Measurements from ENCODE around the gene BUD23. TPM values are rescaled to one million over a fixed set of nuclear protein-coding genes. Genes with fewer than 3 reads are reported as not detected.

Gene BUD23
- total RNA-seq, 2 experiments from 2014 or later: 58.7 to 64.1 TPM

DNA sequence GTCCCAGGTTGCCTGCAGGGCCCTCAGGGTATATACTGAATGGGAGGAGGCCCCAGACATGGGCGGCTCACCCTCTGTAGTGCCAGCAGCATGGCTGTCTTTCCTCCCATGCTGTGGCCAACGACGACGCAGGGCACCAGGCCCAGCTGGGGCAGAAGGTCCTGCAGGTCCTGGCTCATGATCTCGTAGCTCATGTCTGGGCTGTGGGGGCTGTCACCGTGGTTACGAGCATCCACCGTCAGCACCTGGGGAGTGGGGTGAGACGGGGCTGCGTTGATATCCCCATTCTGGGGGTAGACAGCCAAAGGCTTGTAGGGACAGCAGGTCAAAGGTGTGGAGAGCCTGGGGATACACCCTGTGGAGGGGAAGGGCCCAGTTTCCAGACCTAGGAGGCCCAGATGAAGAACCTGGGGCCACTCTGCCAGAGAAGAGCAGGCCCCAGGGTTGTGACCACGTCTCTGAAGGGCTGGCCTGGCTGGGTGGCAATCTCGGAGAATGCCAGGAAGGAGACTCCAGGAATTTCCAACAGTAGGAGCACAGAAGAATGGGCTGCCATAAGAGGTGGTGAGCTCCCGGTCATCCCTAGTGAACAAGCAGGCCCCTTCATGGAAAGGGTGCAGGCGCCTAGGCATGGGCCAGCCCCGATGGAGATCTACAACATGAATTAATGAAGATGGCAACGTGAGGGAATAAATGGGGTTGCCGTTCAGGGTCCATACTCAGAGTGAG lies 54.3 kb downstream of the BUD23 start:
- Mint-ChIP-seq H3K9me3 (no peaks in the 10 kb centered on the region), H3K36me3 (peaks cover 1% of the 10 kb centered on the region), H3K27ac (peak overlapping the region; percentile 98), H3K4me1 (peaks cover 16% of the 10 kb centered on the region), H3K4me3 (peak overlapping the region; percentile 97), H3K27me3 (peaks cover 3% of the 10 kb centered on the region)
- ATAC-seq (ENCODE audit: low read depth) (no peak), DNase-seq (no peak)
- POLR2A ChIA-PET: interaction anchor here (0.9 to 1.7 kb wide), 6 partner anchors 9 to 216 kb away, joined by 3 to 10 read pairs (median 6); partner anchors contain the start of genes BAZ1B and BCL7B

DNA sequence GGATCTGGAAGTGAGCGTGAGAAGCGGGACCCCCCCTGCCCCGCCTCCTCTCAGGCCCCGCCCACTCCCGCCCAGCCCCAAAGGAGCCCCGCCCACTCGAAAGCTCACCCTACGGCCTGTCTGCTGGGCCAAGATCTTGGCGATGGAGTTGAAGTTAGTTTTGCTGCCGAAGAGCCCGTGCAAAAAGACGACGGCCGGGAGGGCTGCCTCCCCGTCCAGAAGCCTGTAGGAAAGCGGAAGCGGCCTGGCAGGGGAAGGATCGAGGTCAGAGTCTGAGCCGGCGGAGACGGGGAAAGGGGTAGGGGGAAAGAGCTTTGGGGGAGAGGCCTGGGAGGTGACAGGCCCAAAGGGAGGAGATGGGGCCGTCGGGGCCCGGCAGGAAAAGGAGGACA lies 54.8 kb downstream of the BUD23 start:
- no peaks in the 10 kb centered on the region for H3K9me3 Mint-ChIP-seq
- ATAC-seq (ENCODE audit: low read depth) (peak; percentile 8), DNase-seq (peak; percentile 68)
- POLR2A ChIA-PET: interaction anchor here (0.9 to 1.7 kb wide), 6 partner anchors 19 to 216 kb away, joined by 3 to 10 read pairs (median 6); partner anchors contain the start of genes BAZ1B, BCL7B and STX1A
- peaks cover 1% of the 10 kb centered on the region for H3K36me3 Mint-ChIP-seq
- H3K4me3 Mint-ChIP-seq: peak overlapping the region; percentile 97
- H3K27ac Mint-ChIP-seq: peak overlapping the region; percentile 98
- H3K4me1 Mint-ChIP-seq: peaks cover 16% of the 10 kb centered on the region
- H3K27me3 Mint-ChIP-seq: peaks cover under 1% of the 10 kb centered on the region

DNA sequence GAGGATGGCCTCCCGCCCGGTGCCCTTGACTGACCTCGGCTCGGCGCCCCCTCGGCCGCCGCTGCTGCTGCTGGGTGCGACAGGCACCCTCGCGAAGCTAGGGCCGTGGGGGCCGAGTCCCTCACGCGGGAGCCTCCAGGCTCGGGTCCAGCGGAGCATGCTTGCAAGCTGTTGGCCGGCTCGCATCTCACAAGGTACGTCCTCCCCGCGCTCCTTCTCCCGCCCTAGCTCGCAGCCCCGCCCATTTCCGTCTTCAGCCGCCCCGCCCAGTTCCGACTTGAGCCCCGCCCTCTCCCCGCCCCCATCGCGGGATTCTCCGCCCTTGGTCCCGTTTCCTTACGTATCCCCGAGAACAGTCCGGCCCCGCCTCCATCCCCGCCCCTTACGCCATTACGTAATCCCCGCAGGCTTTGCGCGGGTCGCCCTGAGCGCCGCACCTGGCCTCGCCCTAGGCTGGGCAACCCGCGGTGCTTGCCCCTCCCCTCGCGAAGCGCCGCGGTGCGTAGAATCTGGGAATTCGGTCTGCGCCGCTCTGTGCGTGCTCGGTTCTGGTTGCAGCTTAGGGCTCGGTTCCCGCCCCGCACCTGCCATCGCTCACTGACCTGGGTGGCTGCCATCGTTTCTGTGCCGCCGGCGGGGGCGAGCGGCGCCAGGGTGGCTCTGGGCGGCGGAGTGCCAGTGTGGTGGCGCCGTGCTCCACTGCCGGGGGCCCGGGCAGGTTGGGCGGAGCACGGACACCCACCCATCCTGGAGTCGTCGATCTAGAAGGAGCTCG lies 55.4 kb downstream of the BUD23 start, which contains the start of gene ABHD11:
ABHD11 (minus strand) TSS at position 191 of the 775 bp plus-strand sequence; CDS start at position 159, 32 bp downstream.
- Mint-ChIP-seq H3K27ac (peak within 1 kb of the TSS; percentile 98), H3K4me3 (peak within 1 kb of the TSS; percentile 97), H3K9me3 (no peaks in the 10 kb centered on the region), H3K4me1 (peaks cover 16% of the 10 kb centered on the region), H3K27me3 (peaks cover 2% of the 10 kb centered on the region), H3K36me3 (peaks cover 1% of the 10 kb centered on the region)
- ATAC-seq (ENCODE audit: low read depth) (peak; percentile 79), DNase-seq (peak; percentile 98)
- POLR2A ChIA-PET: interaction anchor here (0.9 to 1.7 kb wide), 7 partner anchors 19 to 217 kb away, joined by 3 to 10 read pairs (median 5); partner anchors contain the start of genes BAZ1B, BCL7B and STX1A

- no peak for DNase-seq
- Mint-ChIP-seq H3K27ac (peak overlapping the region; percentile 98), H3K27me3 (peaks cover 2% of the 10 kb centered on the region), H3K36me3 (peaks cover 1% of the 10 kb centered on the region), H3K4me1 (peaks cover 16% of the 10 kb centered on the region), H3K9me3 (no peaks in the 10 kb centered on the region), H3K4me3 (peak overlapping the region; percentile 97)
- POLR2A ChIA-PET: interaction anchor here (1.1 kb wide), 1 partner anchor 155 kb away, joined by 3 read pairs; no protein-coding TSS in a partner anchor
- ATAC-seq (ENCODE audit: low read depth): no peak
Observed at GRCh38 chr7:73739387-73739767, 56.0 kb downstream of the BUD23 start.

GRCh38 chr7:73740212-73740611 lies 56.8 kb downstream of the BUD23 start:
- H3K36me3 Mint-ChIP-seq: peaks cover 1% of the 10 kb centered on the region
- POLR2A ChIA-PET: interaction anchor here (0.7 kb wide), 1 partner anchor 24 kb away, joined by 3 read pairs; no protein-coding TSS in a partner anchor
- H3K27ac Mint-ChIP-seq: peak overlapping the region; percentile 42
- H3K9me3 Mint-ChIP-seq: no peaks in the 10 kb centered on the region
- peaks cover 2% of the 10 kb centered on the region for H3K27me3 Mint-ChIP-seq
- peak overlapping the region; percentile 32 for H3K4me3 Mint-ChIP-seq
- ATAC-seq (ENCODE audit: low read depth): no peak
- H3K4me1 Mint-ChIP-seq: peaks cover 9% of the 10 kb centered on the region
- DNase-seq: no peak

DNA sequence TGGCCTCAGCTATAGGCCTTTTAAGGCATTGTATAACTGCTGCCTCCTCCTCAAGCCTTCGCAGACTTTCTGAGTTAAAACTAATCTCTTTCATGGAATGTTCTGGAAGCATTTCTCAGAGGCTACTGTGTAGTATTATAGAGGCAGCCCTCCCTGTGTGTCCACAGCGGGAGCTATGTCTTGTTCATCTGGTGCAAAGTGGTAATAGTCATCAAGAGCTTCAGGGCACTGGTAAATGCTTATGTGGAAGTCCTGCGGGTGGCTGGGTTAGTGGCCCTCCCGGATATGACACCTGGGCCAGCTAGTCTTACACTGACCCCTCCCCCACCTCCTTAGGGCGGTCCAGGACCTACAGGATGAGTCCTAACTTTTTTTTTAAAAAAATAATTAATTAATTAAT lies 57.4 kb downstream of the BUD23 start:
- Mint-ChIP-seq H3K27me3 (peaks cover 2% of the 10 kb centered on the region), H3K4me3 (no peak overlapping the region)

GRCh38 chr7:73741600-73741999 lies 58.2 kb downstream of the BUD23 start:
- ATAC-seq (ENCODE audit: low read depth): no peak
- H3K4me3 Mint-ChIP-seq: no peak overlapping the region

More for the DNA sequence above, 57.4 kb downstream of the BUD23 start:
- DNase-seq (no peak), ATAC-seq (ENCODE audit: low read depth) (no peak)
- Mint-ChIP-seq H3K36me3 (peaks cover 1% of the 10 kb centered on the region), H3K4me1 (peaks cover 8% of the 10 kb centered on the region), H3K9me3 (no peaks in the 10 kb centered on the region), H3K27ac (no peak overlapping the region)
- POLR2A ChIA-PET: no interaction called here

DNA sequence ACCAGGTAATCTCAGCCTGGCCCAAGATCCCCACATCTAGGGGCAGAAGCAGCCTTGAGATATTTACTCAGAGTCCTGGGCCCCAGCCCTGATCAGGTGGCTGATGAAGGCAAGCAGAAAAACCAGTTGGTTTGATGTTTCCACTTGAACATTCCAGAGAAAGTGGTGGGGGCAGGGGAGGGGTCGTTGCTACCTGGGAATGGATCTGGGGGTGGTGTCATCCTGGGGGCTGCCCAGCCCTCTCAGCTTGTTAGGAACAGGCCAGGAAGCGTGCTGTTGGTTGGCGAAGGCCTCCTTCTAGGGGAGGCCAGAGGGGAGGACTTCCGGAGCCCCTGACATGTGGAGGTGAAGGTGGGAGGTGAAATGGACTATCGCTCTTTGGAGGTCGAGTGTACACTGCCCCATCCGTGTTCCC lies 58.9 kb downstream of the BUD23 start:
- Mint-ChIP-seq H3K36me3 (peaks cover 1% of the 10 kb centered on the region), H3K27ac (no peak overlapping the region), H3K27me3 (peaks cover 2% of the 10 kb centered on the region), H3K4me1 (peaks cover 5% of the 10 kb centered on the region), H3K9me3 (no peaks in the 10 kb centered on the region), H3K4me3 (no peak overlapping the region)
- POLR2A ChIA-PET: no interaction called here
- DNase-seq (no peak), ATAC-seq (ENCODE audit: low read depth) (no peak)

More at GRCh38 chr7:73741600-73741999, 58.2 kb downstream of the BUD23 start:
- Mint-ChIP-seq H3K27ac (no peak overlapping the region), H3K4me1 (peaks cover 8% of the 10 kb centered on the region), H3K9me3 (no peaks in the 10 kb centered on the region), H3K27me3 (peaks cover 2% of the 10 kb centered on the region), H3K36me3 (peaks cover 1% of the 10 kb centered on the region)
- POLR2A ChIA-PET: no interaction called here
- no peak for DNase-seq

GRCh38 chr7:73742753-73743641 lies 59.6 kb downstream of the BUD23 start:
- POLR2A ChIA-PET: no interaction called here
- Mint-ChIP-seq H3K4me1 (peaks cover 2% of the 10 kb centered on the region), H3K36me3 (peaks cover 1% of the 10 kb centered on the region), H3K27me3 (peaks cover 2% of the 10 kb centered on the region), H3K9me3 (no peaks in the 10 kb centered on the region), H3K4me3 (no peak overlapping the region), H3K27ac (no peak overlapping the region)
- DNase-seq: no peak
- ATAC-seq (ENCODE audit: low read depth): no peak

- peaks cover 2% of the 10 kb centered on the region for H3K4me1 Mint-ChIP-seq
- POLR2A ChIA-PET: no interaction called here
- no peaks in the 10 kb centered on the region for H3K9me3 Mint-ChIP-seq
- H3K4me3 Mint-ChIP-seq: no peak overlapping the region
- H3K36me3 Mint-ChIP-seq: no peaks in the 10 kb centered on the region
- H3K27ac Mint-ChIP-seq: no peak overlapping the region
- H3K27me3 Mint-ChIP-seq: peaks cover 10% of the 10 kb centered on the region
- no peak for ATAC-seq (ENCODE audit: low read depth)
- no peak for DNase-seq
Observed at GRCh38 chr7:73746378-73746777, 63.0 kb downstream of the BUD23 start.
